Left lung (tissue), 10 donors: Measurements from ENCODE around the gene BCL2L2. TPM values are rescaled to one million over a fixed set of nuclear protein-coding genes. Genes with fewer than 3 reads are reported as not detected.

Experiments used
- ATAC-seq: fragments of 200-7000 bp; cut with Tn5 transposase; one replicate; pipeline ENCODE4 v1.9.1; 2020; ENCODE audit warnings: moderate library complexity
- DNase-seq, 4 donors: peaks; one replicate each; pipeline ENCODE4 v3.0.0-alpha.2; 2013 to 2020
- H3K27ac ChIP-seq, 2 donors: fragments of 200-600 bp; sonication (generic) in 1 of 2; one replicate each; pipeline versions ENCODE4 v1.5.0 to v1.8.0; 2020 to 2021
- H3K27me3 ChIP-seq, 2 donors: fragments of 200-600 bp; sonication (generic) in 1 of 2; one replicate each; pipeline versions ENCODE4 v1.5.0 to v1.8.0; 2020 to 2021
- H3K36me3 ChIP-seq, 2 donors: fragments of 200-600 bp; sonication (generic) in 1 of 2; one replicate each; pipeline versions ENCODE4 v1.5.0 to v1.8.0; 2020 to 2021
- H3K4me1 ChIP-seq, 2 donors: fragments of 200-600 bp; one replicate each; pipeline ENCODE4 v1.8.0; 2021
- H3K4me3 ChIP-seq, 2 donors: fragments of 200-600 bp; sonication (generic) in 1 of 2; one replicate each; pipeline versions ENCODE4 v1.5.0 to v1.8.0; 2020 to 2021; ENCODE audit warnings: mild to moderate bottlenecking in 1 of 2
- H3K9me3 ChIP-seq, 2 donors: fragments of 200-600 bp; sonication (generic) in 1 of 2; one replicate each; pipeline versions ENCODE4 v1.5.0 to v1.8.0; 2020 to 2021
- CTCF ChIP-seq, 2 donors: fragments of 200-600 bp; sonication (generic) in 1 of 2; IDR thresholded peaks; one replicate each; pipeline versions ENCODE4 v1.5.0 to v1.8.0; 2021; ENCODE audit warnings: antibody characterized with exemption in 2 of 2
- intact Hi-C, 2 donors: fragments of 100-400 bp; cut with DNase I; formaldehyde crosslinking; loops; one replicate each; pipeline versions ENCODE4 v1.11.2 to v1.14.2; 2022
- polyA plus RNA-seq, 6 donors: library from polyadenylated mRNA; unstranded; fragments of 120-200 nt; gene quantifications; one replicate each; pipeline ENCODE4 v1.2.1, GENCODE V29; 2013; ENCODE audit not compliant: insufficient read length in 6 of 6
- total RNA-seq, 2 donors: library from RNA; stranded (reverse); fragmentation: NEBNext Ultra II Directional; extraction: Animal tissue kit (Norgen Biotek cat#: 25700); gene quantifications; one replicate each; pipeline ENCODE4 v1.2.1, GENCODE V29; 2021
- donor health status: DM: no; HTN: yes; CAD: no.
- donor health status: DM: no; HTN: no; CAD: no.

Gene BCL2L2
- total and polyA plus RNA-seq, 8 donors, result 37.1 to 49.9 (median 40.4) TPM

GRCh38 chr14:23339506-23340268, 33.1 kb downstream of the BCL2L2 start:
- no peak for TF ChIP-seq CTCF (IDR thresholded peaks at IDR 0.05)
- intact Hi-C loops, result loop anchor here in 1 of 2 donors (10.0 kb wide), 1 partner anchor 135 kb away; no protein-coding TSS in a partner anchor
- no peaks in the 10 kb centered on the region for H3K27me3 ChIP-seq
- H3K9me3 ChIP-seq, result peaks cover 0 to 9% of the 10 kb centered on the region in 2 donors
- H3K36me3 ChIP-seq, result no peaks in the 10 kb centered on the region
- ATAC-seq (no peak), DNase-seq (no peak)
- H3K4me1 ChIP-seq, result no peaks in the 10 kb centered on the region
- no peak overlapping the region for H3K27ac ChIP-seq
- no peak overlapping the region for H3K4me3 ChIP-seq

- intact Hi-C loops, result loop anchor here in 1 of 2 donors (10.0 kb wide), 1 partner anchor 130 kb away; no protein-coding TSS in a partner anchor
- TF ChIP-seq CTCF (IDR thresholded peaks at IDR 0.05), result no peak
- no peak for DNase-seq
- Histone ChIP-seq H3K4me1 (no peaks in the 10 kb centered on the region), H3K9me3 (peaks cover 0 to 6% of the 10 kb centered on the region in 2 donors), H3K27ac (no peak overlapping the region), H3K4me3 (no peak overlapping the region), H3K36me3 (no peaks in the 10 kb centered on the region), H3K27me3 (no peaks in the 10 kb centered on the region)
- no peak for ATAC-seq
Observed at GRCh38 chr14:23344481-23344880, 37.8 kb downstream of the BCL2L2 start.

- ATAC-seq (no peak), DNase-seq (no peak)
- H3K36me3 ChIP-seq, result no peaks in the 10 kb centered on the region
- H3K27ac ChIP-seq, result no peak overlapping the region
- no peaks in the 10 kb centered on the region for H3K4me1 ChIP-seq
- peaks cover 0 to 7% of the 10 kb centered on the region in 2 donors for H3K27me3 ChIP-seq
- no peak overlapping the region for H3K4me3 ChIP-seq
- intact Hi-C loops, result loop anchor here in 1 of 2 donors (10.0 kb wide), 1 partner anchor 129 kb away; no protein-coding TSS in a partner anchor
- no peaks in the 10 kb centered on the region for H3K9me3 ChIP-seq
- TF ChIP-seq CTCF (IDR thresholded peaks at IDR 0.05), result no peak
Observed at GRCh38 chr14:23345987-23346692, 39.5 kb downstream of the BCL2L2 start.

GRCh38 chr14:23346693-23347405, 40.2 kb downstream of the BCL2L2 start:
- Histone ChIP-seq H3K36me3 (no peaks in the 10 kb centered on the region), H3K27ac (no peak overlapping the region), H3K27me3 (peaks cover 0 to 14% of the 10 kb centered on the region in 2 donors), H3K4me3 (no peak overlapping the region), H3K4me1 (peaks cover 3 to 5% of the 10 kb centered on the region in 2 donors), H3K9me3 (no peaks in the 10 kb centered on the region)
- DNase-seq (no peak), ATAC-seq (no peak)
- TF ChIP-seq CTCF (IDR thresholded peaks at IDR 0.05), result no peak
- intact Hi-C loops, result loop anchor here in 1 of 2 donors (10.0 kb wide), 1 partner anchor 128 kb away; no protein-coding TSS in a partner anchor
